Panc1 (cell line): ENCODE data around the gene BTNL3. TPM values are rescaled to one million over a fixed set of nuclear protein-coding genes. Genes with fewer than 3 reads are reported as not detected.

Source experiments
- ATAC-seq: fragments of 200-7000 bp; cut with Tn5 transposase; 2 replicates; pipeline ENCODE4 v1.9.1; 2020; ENCODE audit warnings: mild to moderate bottlenecking, moderate library complexity
- BruUV-seq: library from RNA; stranded (reverse); fragments of 400-500 nt; replicated peaks from 2 replicates; lab custom pipeline; 2021; lab: Mats Ljungman, UMichigan
- CTCF ChIA-PET: fragments of 300-600 bp; sonication (Branson Sonifier 250); formaldehyde crosslinking; loops from one replicate; lab custom pipeline; 2022; ENCODE audit warnings: antibody characterized with exemption; lab: Charles Lee
- POLR2A ChIA-PET: fragments of 300-600 bp; sonication (Branson Sonifier 250); formaldehyde crosslinking; loops from one replicate; lab custom pipeline; 2022; ENCODE audit warnings: antibody characterized with exemption; lab: Charles Lee
- DNase-seq: peaks from one replicate; pipeline ENCODE4 v3.0.0-alpha.2; 2010; ENCODE audit warnings: low read depth, low spot score
- H3K27ac ChIP-seq: 2 replicates; pipeline ENCODE4 v1.5.1; 2011; ENCODE audit warnings: mild to moderate bottlenecking, low read length, inconsistent platforms
- H3K27me3 ChIP-seq: fragments of 200-500 bp; sonication (Bioruptor generic); 2 replicates; pipeline ENCODE4 v1.6.0; 2014; ENCODE audit warnings: low read length, inconsistent platforms; ENCODE audit not compliant: control insufficient read depth, insufficient read depth
- H3K36me3 ChIP-seq: fragments of 200-500 bp; sonication (Bioruptor generic); 2 replicates; pipeline ENCODE4 v1.5.1; 2014; ENCODE audit warnings: inconsistent platforms, mild to moderate bottlenecking, low read length, moderate library complexity; ENCODE audit not compliant: control insufficient read depth, insufficient read depth
- H3K4me1 ChIP-seq: 2 replicates; pipeline ENCODE4 v1.5.1; 2011; ENCODE audit warnings: inconsistent platforms, mild to moderate bottlenecking, low read length, moderate library complexity; ENCODE audit not compliant: control insufficient read depth, insufficient read depth
- H3K4me3 ChIP-seq, 2 experiments: 2 replicates each; pipeline ENCODE4 v1.5.1; 2011 to 2012; ENCODE audit warnings: low read depth in 2 of 2, low read length in 2 of 2, mild to moderate bottlenecking in 2 of 2, inconsistent platforms in 1 of 2, moderate library complexity in 1 of 2
- H3K9me3 ChIP-seq: fragments of 200-500 bp; sonication (Bioruptor generic); 2 replicates; pipeline ENCODE4 v1.5.1; 2014; ENCODE audit warnings: low read depth, mild to moderate bottlenecking, inconsistent platforms, low read length, moderate library complexity; ENCODE audit not compliant: control insufficient read depth, insufficient read depth
- POLR2AphosphoS5 ChIP-seq: IDR thresholded peaks from 2 replicates; pipeline ENCODE4 v1.6.1; 2012; ENCODE audit warnings: mild to moderate bottlenecking, low read depth, low read length, moderate library complexity
- SIN3A ChIP-seq: IDR thresholded peaks from 2 replicates; pipeline ENCODE4 v1.6.1; 2012; ENCODE audit warnings: low read depth, mild to moderate bottlenecking, low read length, moderate library complexity, borderline replicate concordance; ENCODE audit not compliant: insufficient read depth
- TCF7L2 ChIP-seq: IDR thresholded peaks from 2 replicates; pipeline ENCODE4 v1.6.1; 2011; ENCODE audit warnings: mild to moderate bottlenecking, low read depth, low read length, inconsistent platforms
- in situ Hi-C: cut with HindIII; loops from 2 replicates; pipeline ENCODE4 v1.10.0; 2016; ENCODE audit warnings: low sequenced_read_pairs, low pct_unique_long_range_greater_than_20kb
- intact Hi-C: fragments of 100-400 bp; cut with micrococcal nuclease; formaldehyde crosslinking; loops from one replicate; pipeline ENCODE4 v1.10.0; 2022; ENCODE audit not compliant: unreplicated experiment
- total RNA-seq: library from RNA; stranded (reverse); gene quantifications from one replicate; pipeline ENCODE4 v1.2.1, GENCODE V29; 2021; ENCODE audit not compliant: unreplicated experiment
- TF ChIP-seq, protein P1 (sequence below): fragments of 450-650 bp; IDR thresholded peaks from 2 replicates; pipeline ENCODE4 v1.5.1; 2017; ENCODE audit warnings: mild to moderate bottlenecking
- TF ChIP-seq, protein P2 (sequence below), 2 experiments: IDR thresholded peaks; 2 replicates each; pipeline ENCODE4 v1.6.1; 2011 to 2012; ENCODE audit warnings: low read depth in 2 of 2, control low read depth in 1 of 2, low read length in 1 of 2, mild to moderate bottlenecking in 1 of 2, moderate library complexity in 1 of 2; ENCODE audit not compliant: insufficient read depth in 1 of 2

BTNL3 gene
- total RNA-seq, 1 experiment from 2014 or later: not detected

DNA sequence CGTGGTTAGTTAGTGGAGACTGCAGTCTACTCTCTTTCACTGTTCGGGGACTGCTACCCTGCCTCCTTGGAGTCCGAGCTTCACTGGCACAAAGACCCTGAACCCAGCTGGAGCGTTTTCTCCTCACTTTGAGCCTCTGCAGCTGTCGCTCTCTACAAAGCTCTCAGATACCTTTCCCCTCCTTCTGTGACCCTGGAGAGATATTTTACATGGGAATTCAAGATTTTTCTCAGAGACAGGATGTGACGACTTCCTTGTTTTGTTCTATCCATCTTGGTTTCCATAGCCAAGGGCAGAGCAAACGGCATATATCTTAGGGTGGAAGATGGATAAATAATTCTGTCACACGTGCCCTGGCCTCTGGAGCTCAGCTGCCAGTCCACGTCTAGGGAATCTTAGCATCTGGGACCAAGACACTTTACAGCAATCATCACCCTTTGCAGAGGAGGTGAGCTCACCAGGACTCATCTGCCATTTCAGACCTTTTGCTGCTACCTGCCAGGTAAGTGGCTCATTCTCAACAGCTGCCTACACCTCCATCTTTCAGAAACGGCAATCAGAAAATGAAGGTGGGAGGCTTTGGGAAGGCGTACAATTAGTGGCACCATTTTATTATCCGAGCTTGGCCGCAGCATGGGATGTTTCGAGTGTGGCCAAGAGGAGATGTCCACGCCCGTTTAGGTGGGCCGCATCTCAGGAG is 51.4 kb downstream of the BTNL3 start, which contains the start of gene BTNL9:
TSS of gene BTNL9 (plus strand) at position 336 of the 700 bp plus-strand sequence. CDS start 5,224 bp downstream, outside the sequence.
- Histone ChIP-seq H3K9me3 (no peaks in the 10 kb centered on the region), H3K4me3 (no peak within 1 kb of the TSS), H3K27me3 (peaks cover 2% of the 10 kb centered on the region; the same call in 1 of the 2 replicates), H3K27ac (no peak within 1 kb of the TSS), H3K36me3 (no peaks in the 10 kb centered on the region), H3K4me1 (peaks cover 18% of the 10 kb centered on the region)
- DNase-seq (no peak), ATAC-seq (no peak)
- in situ Hi-C loops (no loop called here), intact Hi-C loops (loop anchor here (5.0 kb wide), 1 partner anchor 173 kb away; no protein-coding TSS in a partner anchor)
- no peak for TF ChIP-seq TCF7L2
- no peak for TF ChIP-seq POLR2AphosphoS5
- TF ChIP-seq, protein P1, sequence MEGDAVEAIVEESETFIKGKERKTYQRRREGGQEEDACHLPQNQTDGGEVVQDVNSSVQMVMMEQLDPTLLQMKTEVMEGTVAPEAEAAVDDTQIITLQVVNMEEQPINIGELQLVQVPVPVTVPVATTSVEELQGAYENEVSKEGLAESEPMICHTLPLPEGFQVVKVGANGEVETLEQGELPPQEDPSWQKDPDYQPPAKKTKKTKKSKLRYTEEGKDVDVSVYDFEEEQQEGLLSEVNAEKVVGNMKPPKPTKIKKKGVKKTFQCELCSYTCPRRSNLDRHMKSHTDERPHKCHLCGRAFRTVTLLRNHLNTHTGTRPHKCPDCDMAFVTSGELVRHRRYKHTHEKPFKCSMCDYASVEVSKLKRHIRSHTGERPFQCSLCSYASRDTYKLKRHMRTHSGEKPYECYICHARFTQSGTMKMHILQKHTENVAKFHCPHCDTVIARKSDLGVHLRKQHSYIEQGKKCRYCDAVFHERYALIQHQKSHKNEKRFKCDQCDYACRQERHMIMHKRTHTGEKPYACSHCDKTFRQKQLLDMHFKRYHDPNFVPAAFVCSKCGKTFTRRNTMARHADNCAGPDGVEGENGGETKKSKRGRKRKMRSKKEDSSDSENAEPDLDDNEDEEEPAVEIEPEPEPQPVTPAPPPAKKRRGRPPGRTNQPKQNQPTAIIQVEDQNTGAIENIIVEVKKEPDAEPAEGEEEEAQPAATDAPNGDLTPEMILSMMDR: no peak
- TF ChIP-seq SIN3A: no peak
- TF ChIP-seq, protein P2, sequence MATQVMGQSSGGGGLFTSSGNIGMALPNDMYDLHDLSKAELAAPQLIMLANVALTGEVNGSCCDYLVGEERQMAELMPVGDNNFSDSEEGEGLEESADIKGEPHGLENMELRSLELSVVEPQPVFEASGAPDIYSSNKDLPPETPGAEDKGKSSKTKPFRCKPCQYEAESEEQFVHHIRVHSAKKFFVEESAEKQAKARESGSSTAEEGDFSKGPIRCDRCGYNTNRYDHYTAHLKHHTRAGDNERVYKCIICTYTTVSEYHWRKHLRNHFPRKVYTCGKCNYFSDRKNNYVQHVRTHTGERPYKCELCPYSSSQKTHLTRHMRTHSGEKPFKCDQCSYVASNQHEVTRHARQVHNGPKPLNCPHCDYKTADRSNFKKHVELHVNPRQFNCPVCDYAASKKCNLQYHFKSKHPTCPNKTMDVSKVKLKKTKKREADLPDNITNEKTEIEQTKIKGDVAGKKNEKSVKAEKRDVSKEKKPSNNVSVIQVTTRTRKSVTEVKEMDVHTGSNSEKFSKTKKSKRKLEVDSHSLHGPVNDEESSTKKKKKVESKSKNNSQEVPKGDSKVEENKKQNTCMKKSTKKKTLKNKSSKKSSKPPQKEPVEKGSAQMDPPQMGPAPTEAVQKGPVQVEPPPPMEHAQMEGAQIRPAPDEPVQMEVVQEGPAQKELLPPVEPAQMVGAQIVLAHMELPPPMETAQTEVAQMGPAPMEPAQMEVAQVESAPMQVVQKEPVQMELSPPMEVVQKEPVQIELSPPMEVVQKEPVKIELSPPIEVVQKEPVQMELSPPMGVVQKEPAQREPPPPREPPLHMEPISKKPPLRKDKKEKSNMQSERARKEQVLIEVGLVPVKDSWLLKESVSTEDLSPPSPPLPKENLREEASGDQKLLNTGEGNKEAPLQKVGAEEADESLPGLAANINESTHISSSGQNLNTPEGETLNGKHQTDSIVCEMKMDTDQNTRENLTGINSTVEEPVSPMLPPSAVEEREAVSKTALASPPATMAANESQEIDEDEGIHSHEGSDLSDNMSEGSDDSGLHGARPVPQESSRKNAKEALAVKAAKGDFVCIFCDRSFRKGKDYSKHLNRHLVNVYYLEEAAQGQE (IDR thresholded peaks at IDR 0.05; ENCODE audit: insufficient read depth in 1 of 2, low read depth in 2 of 2, low read length in 1 of 2): no peak
- ChIA-PET CTCF (no interaction called here), POLR2A (no interaction called here)
- no TSS peak for BruUV-seq

GRCh38 chr5:181040631-181040945 is 51.9 kb downstream of the BTNL3 start:
- Histone ChIP-seq H3K4me1 (peaks cover 23% of the 10 kb centered on the region), H3K36me3 (no peaks in the 10 kb centered on the region), H3K27ac (no peak overlapping the region), H3K27me3 (peaks cover 2% of the 10 kb centered on the region; the same call in 1 of the 2 replicates), H3K4me3 (no peak overlapping the region), H3K9me3 (no peaks in the 10 kb centered on the region)
- intact Hi-C loops (loop anchor here (5.0 kb wide), 1 partner anchor 173 kb away; no protein-coding TSS in a partner anchor), in situ Hi-C loops (no loop called here)
- ChIA-PET CTCF (no interaction called here), POLR2A (no interaction called here)
- TF ChIP-seq TCF7L2: no peak
- BruUV-seq: no TSS peak
- no peak for DNase-seq
- no peak for ATAC-seq

DNA sequence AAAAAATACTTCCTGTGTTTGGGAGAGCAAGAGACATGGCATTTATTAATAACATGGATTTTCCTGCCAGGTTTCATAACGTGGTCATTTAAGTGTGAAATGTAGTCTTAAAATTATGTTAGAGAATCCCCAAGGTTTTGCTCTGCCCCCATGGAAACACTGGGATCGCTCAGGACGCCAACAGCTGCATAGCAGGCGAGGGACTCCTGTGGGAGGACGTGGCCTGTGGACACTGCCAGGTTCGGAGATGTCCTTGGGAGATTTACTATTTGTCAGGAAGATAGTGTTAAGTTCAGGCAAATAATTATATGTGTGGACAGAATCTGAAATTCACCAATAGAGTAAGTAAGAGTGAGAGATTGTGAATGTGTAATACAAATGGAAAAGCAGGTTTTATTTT is 52.4 kb downstream of the BTNL3 start:
- no peak for ATAC-seq
- TF ChIP-seq, protein P2 (IDR thresholded peaks at IDR 0.05; ENCODE audit: insufficient read depth in 1 of 2, low read depth in 2 of 2, low read length in 1 of 2): no peak
- TF ChIP-seq, protein P1: no peak
- TF ChIP-seq TCF7L2 (no peak), SIN3A (no peak), POLR2AphosphoS5 (no peak)
- no peaks in the 10 kb centered on the region for H3K9me3 ChIP-seq
- ChIA-PET POLR2A (no interaction called here), CTCF (no interaction called here)
- no peaks in the 10 kb centered on the region for H3K36me3 ChIP-seq
- BruUV-seq: no TSS peak
- in situ Hi-C loops: no loop called here
- no peak overlapping the region for H3K27ac ChIP-seq
- intact Hi-C loops: loop anchor here (5.0 kb wide), 1 partner anchor 174 kb away; no protein-coding TSS in a partner anchor
- peaks cover 2% of the 10 kb centered on the region; the same call in 1 of the 2 replicates for H3K27me3 ChIP-seq
- no peak for DNase-seq
- peaks cover 23% of the 10 kb centered on the region for H3K4me1 ChIP-seq
- no peak overlapping the region for H3K4me3 ChIP-seq
